Stomach (tissue), 9 donors: ENCODE measurements around the gene TICRR. TPM values are rescaled to one million over a fixed set of nuclear protein-coding genes. Genes with fewer than 3 reads are reported as not detected.

Source experiments
- DNase-seq, 2 donors: peaks; one replicate each; pipeline versions ENCODE4 v3.0.0 to v3.0.0-alpha.2; 2013 to 2019
- H3K27ac ChIP-seq, 5 donors: fragments of 200-600 bp in 4 of 5; sonication (generic) in 4 of 5; one replicate each; pipeline ENCODE4 v1.5.1; 2013 to 2019; ENCODE audit warnings: mild to moderate bottlenecking in 1 of 5, moderate library complexity in 1 of 5
- H3K27me3 ChIP-seq, 3 donors: fragments of 200-600 bp; sonication (generic); one replicate each; pipeline ENCODE4 v1.5.1; 2017 to 2019; ENCODE audit warnings: mixed run types in 1 of 3
- H3K36me3 ChIP-seq, 4 donors: fragments of 200-600 bp; sonication (generic); 1 replicate in 3 of 4; 2 replicates in 1 of 4; pipeline ENCODE4 v1.5.1; 2016 to 2019
- H3K4me1 ChIP-seq, 4 donors: fragments of 200-600 bp; sonication (generic); one replicate each; pipeline ENCODE4 v1.5.1; 2016 to 2019
- H3K4me3 ChIP-seq, 4 donors: fragments of 200-600 bp; sonication (generic) in 3 of 4; one replicate each; pipeline ENCODE4 v1.5.1; 2016 to 2019; ENCODE audit warnings: mild to moderate bottlenecking in 1 of 4
- H3K9me3 ChIP-seq, 4 donors: fragments of 200-600 bp; sonication (generic); one replicate each; pipeline ENCODE4 v1.5.1; 2016 to 2019
- EP300 ChIP-seq: sonication (generic); formaldehyde crosslinking; IDR thresholded peaks from one replicate; pipeline ENCODE4 v1.6.1; 2017; ENCODE audit warnings: antibody characterized with exemption
- POLR2A ChIP-seq, 4 donors: fragments of 450-650 bp; IDR thresholded peaks; one replicate each; pipeline ENCODE4 v1.6.1; 2016; ENCODE audit warnings: antibody characterized with exemption in 4 of 4, control low read depth in 2 of 4, mild to moderate bottlenecking in 1 of 4, moderate library complexity in 1 of 4
- POLR2AphosphoS5 ChIP-seq, 3 donors: sonication (generic); formaldehyde crosslinking; IDR thresholded peaks; one replicate each; pipeline ENCODE4 v1.6.1; 2016; ENCODE audit warnings: antibody characterized with exemption in 3 of 3
- WGBS, 5 donors: extraction: QIAGEN DNeasy Blood & Tissue Kit in 3 of 5; methylation state at CpG; one replicate each; pipeline versions ENCODE4 v1.1.5 to v1.1.7; 2013 to 2018; 5-methylcytosine and 5-hydroxymethylcytosine counted together
- intact Hi-C: fragments of 100-400 bp; cut with DNase I; formaldehyde crosslinking; loops from one replicate; pipeline ENCODE4 v1.15.1; 2023; ENCODE audit warnings: low total_unique reads
- polyA plus RNA-seq, 3 donors: library from polyadenylated mRNA; stranded (reverse); fragments of 200-250 nt; gene quantifications; one replicate each; pipeline ENCODE4 v1.2.3, GENCODE V29; 2013
- total RNA-seq, 5 donors: library from RNA; depleted of rRNA; stranded (reverse); fragments of >200 nt; gene quantifications; one replicate each; pipeline versions ENCODE4 v1.1.0 to v1.2.3, GENCODE V29; 2014 to 2016
- TF ChIP-seq, protein P1 (sequence below), 7 experiments: fragments of 450-650 bp in 4 of 7; fragments of 200-600 bp in 3 of 7; sonication (generic) in 3 of 7; IDR thresholded peaks; one replicate each; pipeline ENCODE4 v1.5.1; 2016 to 2019; ENCODE audit warnings: antibody characterized with exemption in 7 of 7, control low read depth in 2 of 7, mild to moderate bottlenecking in 1 of 7
- donor health status: healthy with polysubstance abuse.
- donor health status: Bipolar disorder and iron deficiency.
- donor health status: healthy.

Gene TICRR
- total and polyA plus RNA-seq, 8 donors, result 0.15 to 3.5 (median 1.4) TPM

DNA sequence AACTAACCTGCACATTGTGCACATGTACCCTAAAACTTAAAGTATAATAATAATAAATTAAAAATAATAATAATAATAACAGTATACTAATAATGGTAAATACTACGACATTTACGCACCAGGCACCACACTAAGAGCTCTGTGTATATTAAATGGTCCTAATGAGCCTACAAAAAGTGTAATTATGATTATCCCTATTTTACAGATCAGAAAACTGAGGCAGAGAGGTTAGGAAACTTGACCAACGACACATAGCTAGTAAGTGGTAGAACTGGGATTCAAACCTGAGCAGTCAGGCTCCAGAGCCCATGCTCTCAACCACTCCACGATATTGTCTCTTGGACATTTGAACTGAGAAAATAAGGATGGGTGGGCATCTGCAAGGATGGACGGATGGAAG lies 65.0 kb downstream of the TICRR start:
- WGBS, 5 donors, result 97 to 99% (median 97%) methylated on average over 5 of the region's 5 CpGs
- H3K36me3 ChIP-seq, result peaks cover 0 to 37% (median 14%) of the 10 kb centered on the region in 4 donors
- TF ChIP-seq, protein P1, sequence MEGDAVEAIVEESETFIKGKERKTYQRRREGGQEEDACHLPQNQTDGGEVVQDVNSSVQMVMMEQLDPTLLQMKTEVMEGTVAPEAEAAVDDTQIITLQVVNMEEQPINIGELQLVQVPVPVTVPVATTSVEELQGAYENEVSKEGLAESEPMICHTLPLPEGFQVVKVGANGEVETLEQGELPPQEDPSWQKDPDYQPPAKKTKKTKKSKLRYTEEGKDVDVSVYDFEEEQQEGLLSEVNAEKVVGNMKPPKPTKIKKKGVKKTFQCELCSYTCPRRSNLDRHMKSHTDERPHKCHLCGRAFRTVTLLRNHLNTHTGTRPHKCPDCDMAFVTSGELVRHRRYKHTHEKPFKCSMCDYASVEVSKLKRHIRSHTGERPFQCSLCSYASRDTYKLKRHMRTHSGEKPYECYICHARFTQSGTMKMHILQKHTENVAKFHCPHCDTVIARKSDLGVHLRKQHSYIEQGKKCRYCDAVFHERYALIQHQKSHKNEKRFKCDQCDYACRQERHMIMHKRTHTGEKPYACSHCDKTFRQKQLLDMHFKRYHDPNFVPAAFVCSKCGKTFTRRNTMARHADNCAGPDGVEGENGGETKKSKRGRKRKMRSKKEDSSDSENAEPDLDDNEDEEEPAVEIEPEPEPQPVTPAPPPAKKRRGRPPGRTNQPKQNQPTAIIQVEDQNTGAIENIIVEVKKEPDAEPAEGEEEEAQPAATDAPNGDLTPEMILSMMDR (IDR thresholded peaks at IDR 0.05), result no peak
- TF ChIP-seq POLR2AphosphoS5 (IDR thresholded peaks at IDR 0.05) (no peak), EP300 (no peak), POLR2A (IDR thresholded peaks at IDR 0.05) (no peak)
- no peak overlapping the region for H3K4me3 ChIP-seq
- H3K4me1 ChIP-seq, result no peaks in the 10 kb centered on the region
- intact Hi-C loops, result loop anchor here (5.0 to 10.0 kb wide), 2 partner anchors 57 to 105 kb away; no protein-coding TSS in a partner anchor
- peak in 1 of 2 donors; percentile 2 for DNase-seq
- no peak overlapping the region for H3K27ac ChIP-seq
- H3K27me3 ChIP-seq, result no peaks in the 10 kb centered on the region
- no peaks in the 10 kb centered on the region for H3K9me3 ChIP-seq

DNA sequence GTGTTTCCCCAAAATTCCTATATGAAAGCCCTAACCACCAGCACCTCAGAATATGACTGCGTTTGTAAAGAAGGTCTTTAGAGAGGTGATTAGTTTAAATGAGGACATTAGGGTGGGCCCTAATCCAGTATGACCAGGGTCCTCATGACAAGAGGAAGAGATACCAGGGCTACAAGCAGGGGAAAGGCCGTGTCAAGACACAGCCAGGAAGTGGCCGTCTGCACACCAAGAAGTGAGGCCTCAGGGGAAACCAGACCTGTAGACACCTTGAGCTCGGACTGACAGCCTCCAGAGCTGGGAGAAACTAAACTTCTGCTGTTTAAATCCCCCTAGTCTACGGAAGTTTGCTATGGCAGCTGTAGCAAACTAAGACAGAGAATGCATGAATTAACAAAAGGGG lies 65.8 kb downstream of the TICRR start:
- Histone ChIP-seq H3K9me3 (no peaks in the 10 kb centered on the region), H3K27ac (no peak overlapping the region), H3K4me3 (no peak overlapping the region), H3K27me3 (no peaks in the 10 kb centered on the region), H3K4me1 (no peaks in the 10 kb centered on the region), H3K36me3 (peaks cover 0 to 38% (median 14%) of the 10 kb centered on the region in 4 donors)
- DNase-seq, result no peak
- 78 to 88% (median 85%) methylated on average over 5 of the region's 5 CpGs for WGBS, 5 donors
- TF ChIP-seq POLR2AphosphoS5 (IDR thresholded peaks at IDR 0.05), result no peak
- no peak for TF ChIP-seq POLR2A (IDR thresholded peaks at IDR 0.05)
- no peak for TF ChIP-seq EP300
- TF ChIP-seq, protein P1 (IDR thresholded peaks at IDR 0.05), result no peak
- intact Hi-C loops, result loop anchor here (5.0 to 10.0 kb wide), 2 partner anchors 56 to 104 kb away; no protein-coding TSS in a partner anchor

DNA sequence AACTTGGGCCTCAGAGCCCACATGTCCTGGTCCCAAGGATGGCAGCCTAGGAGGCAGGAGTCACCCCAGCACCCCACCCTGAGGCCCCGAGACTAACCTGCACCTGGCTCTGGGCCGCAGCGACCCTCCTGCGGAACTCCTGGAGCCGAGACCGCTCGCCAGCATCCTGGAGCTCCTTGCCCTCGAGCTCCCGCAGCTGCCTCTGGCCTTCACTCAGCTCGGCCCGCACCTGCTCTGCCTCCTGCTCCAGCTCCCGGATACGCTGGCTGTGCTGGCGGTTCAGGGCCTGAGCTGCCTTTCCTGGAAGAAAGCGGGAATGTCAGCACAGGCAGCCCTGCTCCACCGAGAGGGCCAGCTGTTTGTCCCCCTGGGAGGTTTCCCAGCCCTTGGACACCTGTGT lies 66.8 kb downstream of the TICRR start:
- H3K27ac ChIP-seq, result no peak overlapping the region
- intact Hi-C loops, result loop anchor here (5.0 to 10.0 kb wide), 2 partner anchors 55 to 103 kb away; no protein-coding TSS in a partner anchor
- peaks cover 0 to 42% (median 14%) of the 10 kb centered on the region in 4 donors for H3K36me3 ChIP-seq
- no peak overlapping the region for H3K4me3 ChIP-seq
- no peaks in the 10 kb centered on the region for H3K27me3 ChIP-seq
- H3K4me1 ChIP-seq, result peaks cover 0 to 4% (median 2%) of the 10 kb centered on the region in 4 donors
- TF ChIP-seq POLR2AphosphoS5 (IDR thresholded peaks at IDR 0.05), result no peak
- TF ChIP-seq EP300, result no peak
- TF ChIP-seq, protein P1 (IDR thresholded peaks at IDR 0.05), result no peak
- TF ChIP-seq POLR2A (IDR thresholded peaks at IDR 0.05), result no peak
- DNase-seq, result peak in 1 of 2 donors; percentile 13
- no peaks in the 10 kb centered on the region for H3K9me3 ChIP-seq
- 92 to 96% (median 94%) methylated on average over 11 to 16 of the region's 16 CpGs for WGBS, 5 donors

DNA sequence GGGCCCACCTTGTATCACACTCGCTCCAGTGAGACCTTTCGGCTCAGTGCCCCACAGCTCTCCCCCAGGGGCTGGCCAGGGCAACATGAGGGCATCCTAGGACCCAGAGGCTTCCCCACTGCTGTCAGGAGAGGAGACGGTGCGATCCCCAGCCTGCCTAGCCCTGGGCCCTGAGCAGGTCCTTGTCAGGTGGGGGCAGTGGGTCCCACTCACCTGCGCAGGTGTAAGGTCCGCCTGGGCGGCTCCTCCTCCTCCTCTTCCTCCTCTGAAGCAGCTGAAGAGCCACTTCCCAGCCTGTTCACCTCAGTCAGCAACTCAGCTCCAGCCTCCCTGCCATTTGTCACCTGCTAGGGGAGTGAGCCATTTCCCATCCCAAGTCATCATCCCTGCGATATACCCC lies 70.4 kb downstream of the TICRR start:
- TF ChIP-seq, protein P1 (IDR thresholded peaks at IDR 0.05), result no peak
- no peak for TF ChIP-seq POLR2A (IDR thresholded peaks at IDR 0.05)
- TF ChIP-seq POLR2AphosphoS5 (IDR thresholded peaks at IDR 0.05), result no peak
- TF ChIP-seq EP300, result no peak
- Histone ChIP-seq H3K4me1 (peaks cover 0 to 9% (median 7%) of the 10 kb centered on the region in 4 donors), H3K9me3 (no peaks in the 10 kb centered on the region), H3K27ac (no peak overlapping the region), H3K36me3 (peaks cover 0 to 48% (median 15%) of the 10 kb centered on the region in 4 donors), H3K27me3 (no peaks in the 10 kb centered on the region), H3K4me3 (no peak overlapping the region)
- DNase-seq, result no peak
- WGBS, 5 donors, result 89 to 97% (median 93%) methylated on average over 3 to 8 of the region's 8 CpGs
- intact Hi-C loops, result loop anchor here (10.0 kb wide), 1 partner anchor 99 kb away; no protein-coding TSS in a partner anchor
